Hippocampal formation (tissue), 2 donors: ENCODE results near the gene LIMA1.
"Not testable (repeated sequence)": the region's sequence is repeated elsewhere in the genome, so short reads cannot be mapped to it uniquely, and the experiment has no call there.

Experiments
- DNase-seq, 2 donors: peaks; one replicate each; lab custom pipeline; 2025; lab: John Stamatoyannopoulos, UW

The LIMA1 gene

GRCh38 chr12:50283229-50283923 is at the start of gene LIMA1:
Gene LIMA1 (minus strand): TSS chr12:50283520. CDS start chr12:50248751, 34,769 bp downstream.
- DNase-seq = peak; percentile 78 to 82

- no peak for DNase-seq
Observed at GRCh38 chr12:50331745-50332144, 48.4 kb upstream of the LIMA1 start.

GRCh38 chr12:50328664-50329063 is 45.3 kb upstream of the LIMA1 start:
- DNase-seq = not testable (repeated sequence)

- no peak for DNase-seq
Observed at GRCh38 chr12:50326590-50327284, 43.4 kb upstream of the LIMA1 start.

GRCh38 chr12:50325890-50326391 is 42.6 kb upstream of the LIMA1 start:
- no peak for DNase-seq

GRCh38 chr12:50324770-50325169 is 41.5 kb upstream of the LIMA1 start:
- not testable (repeated sequence) for DNase-seq

- DNase-seq = not testable (repeated sequence)
Observed at GRCh38 chr12:50324077-50324476, 40.8 kb upstream of the LIMA1 start.

- DNase-seq = no peak
Observed at GRCh38 chr12:50322206-50322605, 38.9 kb upstream of the LIMA1 start.

- no peak for DNase-seq
Observed at GRCh38 chr12:50317203-50317602, 33.9 kb upstream of the LIMA1 start.

GRCh38 chr12:50315803-50316202 is 32.5 kb upstream of the LIMA1 start:
- no peak for DNase-seq

- no peak for DNase-seq
Observed at GRCh38 chr12:50314636-50315312, 31.5 kb upstream of the LIMA1 start.

GRCh38 chr12:50313971-50314370 is 30.7 kb upstream of the LIMA1 start:
- DNase-seq = not testable (repeated sequence)

- no peak for DNase-seq
Observed at GRCh38 chr12:50313256-50313931, 30.1 kb upstream of the LIMA1 start.

GRCh38 chr12:50311858-50312609 is 28.7 kb upstream of the LIMA1 start:
- not testable (repeated sequence) for DNase-seq

GRCh38 chr12:50309950-50310349 is 26.6 kb upstream of the LIMA1 start:
- no peak for DNase-seq

GRCh38 chr12:50302686-50303085 is 19.4 kb upstream of the LIMA1 start:
- no peak for DNase-seq

- no peak for DNase-seq
Observed at GRCh38 chr12:50297996-50298395, 14.7 kb upstream of the LIMA1 start.

- no peak for DNase-seq
Observed at GRCh38 chr12:50297027-50297426, 13.7 kb upstream of the LIMA1 start.

GRCh38 chr12:50296554-50296953 is 13.2 kb upstream of the LIMA1 start:
- DNase-seq = no peak

- DNase-seq = no peak
Observed at GRCh38 chr12:50291377-50291776, 8.1 kb upstream of the LIMA1 start.

GRCh38 chr12:50290692-50291091 is 7.4 kb upstream of the LIMA1 start:
- not testable (repeated sequence) for DNase-seq
